Glutamatergic neuron (in vitro differentiated cells): ENCODE measurements around the gene PRKG1. TPM values are rescaled to one million over a fixed set of nuclear protein-coding genes. Genes with fewer than 3 reads are reported as not detected.

ENCODE experiments used
- DNase-seq: peaks from one replicate; pipeline ENCODE4 v3.0.0; 2022
- H3K27ac Mint-ChIP-seq: one replicate; pipeline ENCODE4 v1.8.0; 2020; ENCODE audit warnings: mild to moderate bottlenecking, mixed read lengths, inconsistent platforms; ENCODE audit not compliant: unreplicated experiment
- H3K27me3 Mint-ChIP-seq: one replicate; pipeline ENCODE4 v1.8.0; 2020; ENCODE audit warnings: mild to moderate bottlenecking, moderate library complexity, mixed read lengths, inconsistent platforms; ENCODE audit not compliant: unreplicated experiment
- H3K36me3 Mint-ChIP-seq: one replicate; pipeline ENCODE4 v1.8.0; 2020; ENCODE audit warnings: mild to moderate bottlenecking, mixed read lengths, inconsistent platforms; ENCODE audit not compliant: unreplicated experiment
- H3K4me1 Mint-ChIP-seq: one replicate; pipeline ENCODE4 v1.8.0; 2020; ENCODE audit warnings: mild to moderate bottlenecking, low read depth, mixed read lengths, inconsistent platforms; ENCODE audit not compliant: unreplicated experiment
- H3K4me3 Mint-ChIP-seq: one replicate; pipeline ENCODE4 v1.8.0; 2020; ENCODE audit warnings: mild to moderate bottlenecking, mixed read lengths, inconsistent platforms; ENCODE audit not compliant: unreplicated experiment
- H3K9me3 Mint-ChIP-seq: one replicate; pipeline ENCODE4 v1.8.0; 2020; ENCODE audit warnings: mild to moderate bottlenecking, moderate library complexity, mixed read lengths, inconsistent platforms; ENCODE audit not compliant: unreplicated experiment
- total RNA-seq: library from RNA; stranded (reverse); fragmentation: NEBNext Ultra II Directional; extraction: Animal tissue kit (Norgen Biotek cat#: 25700); gene quantifications from one replicate; pipeline ENCODE4 v1.2.1, GENCODE V29; 2021; ENCODE audit not compliant: unreplicated experiment
- TF ChIP-seq, protein P1 (sequence below): fragments of 200-600 bp; sonication (generic); IDR thresholded peaks from one replicate; pipeline ENCODE4 v1.5.0; 2021; ENCODE audit not compliant: partially characterized antibody, unreplicated experiment

The PRKG1 gene
- total RNA-seq, 1 donor from 2014 or later: 52.7 TPM

DNA sequence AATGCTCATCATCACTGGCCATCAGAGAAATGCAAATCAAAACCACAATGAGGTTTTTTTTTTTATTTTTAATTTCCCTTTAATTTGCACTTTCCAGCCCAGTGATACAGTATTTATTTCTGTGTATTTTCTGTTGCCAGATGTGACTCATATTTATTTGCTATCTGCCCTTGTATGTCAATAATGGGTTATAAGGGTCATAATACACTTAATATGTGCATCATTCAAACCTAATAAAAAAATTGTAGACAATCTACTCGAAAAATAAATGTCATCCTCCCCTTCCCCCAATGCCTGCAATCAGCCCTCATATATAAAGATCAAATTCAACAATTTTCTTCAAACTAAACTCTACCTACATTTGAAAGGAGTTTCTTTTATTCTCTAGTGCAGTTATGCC, 470.6 kb downstream of the PRKG1 start:
- no peaks in the 10 kb centered on the region for H3K36me3 Mint-ChIP-seq
- TF ChIP-seq, protein P1, sequence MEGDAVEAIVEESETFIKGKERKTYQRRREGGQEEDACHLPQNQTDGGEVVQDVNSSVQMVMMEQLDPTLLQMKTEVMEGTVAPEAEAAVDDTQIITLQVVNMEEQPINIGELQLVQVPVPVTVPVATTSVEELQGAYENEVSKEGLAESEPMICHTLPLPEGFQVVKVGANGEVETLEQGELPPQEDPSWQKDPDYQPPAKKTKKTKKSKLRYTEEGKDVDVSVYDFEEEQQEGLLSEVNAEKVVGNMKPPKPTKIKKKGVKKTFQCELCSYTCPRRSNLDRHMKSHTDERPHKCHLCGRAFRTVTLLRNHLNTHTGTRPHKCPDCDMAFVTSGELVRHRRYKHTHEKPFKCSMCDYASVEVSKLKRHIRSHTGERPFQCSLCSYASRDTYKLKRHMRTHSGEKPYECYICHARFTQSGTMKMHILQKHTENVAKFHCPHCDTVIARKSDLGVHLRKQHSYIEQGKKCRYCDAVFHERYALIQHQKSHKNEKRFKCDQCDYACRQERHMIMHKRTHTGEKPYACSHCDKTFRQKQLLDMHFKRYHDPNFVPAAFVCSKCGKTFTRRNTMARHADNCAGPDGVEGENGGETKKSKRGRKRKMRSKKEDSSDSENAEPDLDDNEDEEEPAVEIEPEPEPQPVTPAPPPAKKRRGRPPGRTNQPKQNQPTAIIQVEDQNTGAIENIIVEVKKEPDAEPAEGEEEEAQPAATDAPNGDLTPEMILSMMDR: no peak
- peak overlapping the region; percentile 17 for H3K27ac Mint-ChIP-seq
- peaks cover 8% of the 10 kb centered on the region for H3K4me1 Mint-ChIP-seq
- no peak overlapping the region for H3K4me3 Mint-ChIP-seq
- H3K9me3 Mint-ChIP-seq: peaks cover 4% of the 10 kb centered on the region
- H3K27me3 Mint-ChIP-seq: no peaks in the 10 kb centered on the region
- no peak for DNase-seq

DNA sequence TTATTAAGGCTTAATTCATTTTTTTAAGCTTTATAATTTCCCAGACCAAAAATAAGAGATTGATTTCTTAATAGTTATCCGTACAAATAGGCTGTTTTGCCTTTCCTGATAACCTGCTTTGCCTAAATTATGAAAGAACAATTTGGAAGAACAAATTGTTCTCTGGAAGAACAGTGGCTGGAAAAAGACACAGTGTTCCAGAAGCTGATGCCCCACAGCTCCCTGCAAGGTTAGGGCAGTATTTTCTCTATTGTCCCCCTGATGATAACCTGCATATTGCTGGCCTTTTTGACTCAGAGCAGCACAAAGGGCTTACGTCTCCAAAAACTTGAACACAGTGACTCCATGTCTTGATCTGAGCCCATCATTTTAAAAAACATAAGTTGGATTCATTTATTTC, 473.7 kb downstream of the PRKG1 start:
- Mint-ChIP-seq H3K27me3 (no peaks in the 10 kb centered on the region), H3K4me3 (no peak overlapping the region), H3K36me3 (no peaks in the 10 kb centered on the region), H3K4me1 (peaks cover 8% of the 10 kb centered on the region), H3K9me3 (peaks cover 4% of the 10 kb centered on the region), H3K27ac (no peak overlapping the region)
- DNase-seq: no peak
- TF ChIP-seq, protein P1: no peak

DNA sequence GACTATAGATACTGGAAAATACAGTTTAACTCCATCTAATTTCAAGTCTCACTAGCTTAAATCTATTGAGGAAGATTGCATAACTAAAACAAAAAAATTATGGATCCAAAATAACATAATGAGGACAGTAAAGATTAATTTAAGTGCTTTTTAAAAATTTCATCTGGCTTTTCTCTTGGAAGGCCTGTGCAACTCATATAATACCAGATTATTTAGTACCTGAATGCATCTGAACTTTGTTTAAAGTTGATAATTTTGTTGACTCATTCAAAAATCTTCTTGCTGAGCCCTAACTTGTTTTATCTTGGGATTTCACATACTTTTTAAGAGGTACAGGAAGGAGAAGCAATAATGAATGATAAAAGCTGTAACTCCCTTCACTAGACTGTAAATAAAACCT, 478.6 kb downstream of the PRKG1 start:
- Mint-ChIP-seq H3K4me1 (no peaks in the 10 kb centered on the region), H3K9me3 (peaks cover 2% of the 10 kb centered on the region), H3K27me3 (peaks cover 2% of the 10 kb centered on the region), H3K4me3 (no peak overlapping the region), H3K27ac (no peak overlapping the region), H3K36me3 (no peaks in the 10 kb centered on the region)
- DNase-seq: no peak
- TF ChIP-seq, protein P1: no peak

DNA sequence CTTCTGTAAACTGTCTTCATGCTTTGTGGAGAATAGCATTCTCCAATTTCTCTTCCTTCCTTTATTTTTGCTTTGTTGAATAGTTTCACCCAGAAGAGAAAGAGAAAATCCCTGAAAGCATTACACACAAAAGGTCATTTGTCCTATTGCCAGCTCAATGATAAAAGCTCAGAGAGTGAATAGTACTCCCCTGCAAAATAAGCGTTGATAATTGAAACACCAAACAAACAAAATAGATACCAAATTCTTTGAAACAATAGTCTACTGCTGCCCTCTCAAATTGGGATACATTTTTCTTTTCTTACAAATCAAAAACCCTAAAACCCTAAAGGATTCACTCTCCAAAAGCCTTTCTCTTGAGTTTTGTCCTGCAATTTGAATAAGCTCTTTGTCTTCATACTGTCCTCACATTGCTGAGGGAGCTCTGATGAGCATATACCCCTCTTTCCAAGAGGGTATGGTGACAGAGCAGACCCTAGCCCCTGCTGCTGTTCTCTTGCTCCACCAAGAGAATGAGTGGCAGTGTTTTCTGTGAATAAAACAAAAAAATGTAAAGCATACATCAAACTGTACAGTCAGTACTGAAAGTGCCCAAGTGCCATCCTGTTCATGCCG, 490.7 kb downstream of the PRKG1 start:
- Mint-ChIP-seq H3K4me3 (no peak overlapping the region), H3K27ac (no peak overlapping the region), H3K27me3 (no peaks in the 10 kb centered on the region), H3K4me1 (peaks cover 2% of the 10 kb centered on the region), H3K9me3 (no peaks in the 10 kb centered on the region), H3K36me3 (no peaks in the 10 kb centered on the region)
- DNase-seq: no peak
- TF ChIP-seq, protein P1: no peak

DNA sequence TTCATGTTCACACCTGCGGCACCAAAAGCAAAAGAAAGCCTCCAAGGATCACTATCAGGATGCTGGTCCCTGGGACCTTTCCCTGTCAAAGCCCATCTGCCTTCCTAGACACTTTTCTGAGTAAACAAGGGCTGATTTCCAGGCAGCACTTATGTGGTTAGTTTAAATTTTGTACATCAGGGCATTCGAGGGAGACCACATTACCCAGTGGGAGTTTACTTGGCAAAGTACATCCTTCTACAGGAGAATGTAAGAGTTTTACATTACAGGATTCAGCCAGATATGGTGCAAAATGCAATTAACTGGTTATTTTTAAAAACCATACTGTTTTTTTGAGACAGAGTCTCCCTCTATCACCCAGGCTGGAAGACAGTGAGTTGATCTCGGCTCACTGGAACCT, 493.0 kb downstream of the PRKG1 start:
- no peak for DNase-seq
- Mint-ChIP-seq H3K36me3 (no peaks in the 10 kb centered on the region), H3K4me3 (no peak overlapping the region), H3K27me3 (no peaks in the 10 kb centered on the region), H3K27ac (no peak overlapping the region), H3K4me1 (peaks cover 2% of the 10 kb centered on the region), H3K9me3 (no peaks in the 10 kb centered on the region)
- TF ChIP-seq, protein P1: no peak
